HG02870 (cell line): ENCODE measurements around the gene KLF5.
"Not testable (repeated sequence)": the region's sequence is repeated elsewhere in the genome, so short reads cannot be mapped to it uniquely, and the experiment has no call there.

ENCODE experiments used
- ATAC-seq: cut with Tn5 transposase; IDR thresholded peaks from one replicate; pipeline ENCODE4 v1.9.1; 2021; ENCODE audit warnings: mild to moderate bottlenecking, moderate library complexity; ENCODE audit not compliant: unreplicated experiment

The KLF5 gene

GRCh38 chr13:73058736-73059459, at the start of gene KLF5:
Gene KLF5, plus strand, starts transcription at chr13:73059005. Its CDS starts 323 bp downstream, at chr13:73059328.
- ATAC-seq = peak; percentile 96

GRCh38 chr13:73011751-73012150, 47.1 kb upstream of the KLF5 start:
- no peak for ATAC-seq

GRCh38 chr13:73015805-73016204, 43.0 kb upstream of the KLF5 start:
- ATAC-seq = no peak

- ATAC-seq = no peak
Observed at GRCh38 chr13:73018336-73018735, 40.5 kb upstream of the KLF5 start.

DNA sequence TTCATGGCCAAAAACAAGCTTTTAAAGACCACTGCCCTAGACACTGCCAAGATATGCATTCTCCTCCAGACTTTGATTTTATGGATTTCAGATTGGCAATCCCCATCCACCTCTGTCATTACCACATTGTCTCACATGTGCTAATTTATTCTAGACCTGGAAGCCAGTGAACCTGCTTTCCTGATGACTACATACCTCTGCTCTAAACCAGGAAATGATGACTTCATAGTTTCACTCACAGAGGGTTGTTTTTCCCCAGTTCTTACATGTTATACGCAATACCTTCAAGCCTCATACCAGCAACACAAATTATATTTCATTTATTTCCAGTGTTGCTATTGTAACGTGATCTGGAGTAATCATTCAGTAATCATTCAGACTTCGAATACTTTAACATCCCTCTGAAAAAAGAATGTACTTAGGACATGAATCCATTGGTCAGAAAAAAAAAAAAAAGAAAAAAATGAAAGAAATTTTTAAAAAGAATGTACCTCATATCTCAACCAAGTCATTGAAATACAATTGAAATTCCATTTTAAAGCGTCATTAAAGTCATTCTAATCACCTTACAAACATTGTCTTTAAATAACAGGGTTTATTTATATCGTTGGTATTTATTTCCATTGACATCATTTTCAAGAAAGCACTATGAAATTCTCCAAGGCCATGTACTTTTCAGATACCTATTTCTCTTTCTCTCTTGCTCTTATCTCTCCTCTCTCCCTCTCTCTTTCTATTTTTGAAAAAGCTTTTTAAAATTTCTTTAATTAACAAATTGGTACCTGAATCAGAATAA, 33.4 kb upstream of the KLF5 start:
- ATAC-seq = no peak

DNA sequence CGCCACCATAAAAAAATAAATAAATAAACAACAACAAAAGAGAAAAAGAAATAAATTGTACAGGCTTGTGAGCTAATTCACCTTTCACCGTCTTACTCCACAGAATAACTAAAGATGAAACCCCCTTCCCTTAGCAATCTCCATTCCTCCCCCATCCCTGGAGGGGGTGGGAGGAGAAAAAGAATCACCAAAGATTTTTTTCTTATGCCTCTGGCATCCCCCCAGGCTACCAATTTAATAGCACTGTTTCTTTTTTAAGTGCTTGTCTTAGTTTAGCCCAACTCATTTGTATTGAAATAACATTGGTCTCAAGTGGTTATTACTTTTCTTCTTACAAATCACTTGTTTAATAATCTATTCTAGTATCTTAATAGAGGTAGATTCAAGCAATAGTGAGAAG, 23.9 kb upstream of the KLF5 start:
- no peak for ATAC-seq

GRCh38 chr13:73035660-73036059, 23.1 kb upstream of the KLF5 start:
- ATAC-seq = no peak

DNA sequence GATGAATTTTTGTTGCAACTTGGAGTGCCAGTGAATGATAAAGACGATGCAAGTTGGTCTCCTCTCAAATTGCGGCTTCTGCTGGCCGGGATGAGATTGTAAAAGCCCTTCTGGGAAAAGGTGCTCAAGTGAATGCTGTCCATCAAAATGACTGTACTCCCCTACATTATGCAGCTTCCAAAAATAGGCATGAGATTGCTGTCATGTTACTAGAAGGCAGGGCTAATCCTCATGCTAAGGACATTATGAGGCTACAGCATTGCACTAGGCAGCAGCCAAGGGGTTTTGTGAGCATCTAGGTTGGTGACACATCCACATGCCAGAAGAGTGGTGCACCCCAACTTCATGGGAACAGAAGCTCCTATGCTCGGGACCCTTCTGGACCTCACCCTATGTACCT, 22.2 kb upstream of the KLF5 start:
- ATAC-seq = no peak

DNA sequence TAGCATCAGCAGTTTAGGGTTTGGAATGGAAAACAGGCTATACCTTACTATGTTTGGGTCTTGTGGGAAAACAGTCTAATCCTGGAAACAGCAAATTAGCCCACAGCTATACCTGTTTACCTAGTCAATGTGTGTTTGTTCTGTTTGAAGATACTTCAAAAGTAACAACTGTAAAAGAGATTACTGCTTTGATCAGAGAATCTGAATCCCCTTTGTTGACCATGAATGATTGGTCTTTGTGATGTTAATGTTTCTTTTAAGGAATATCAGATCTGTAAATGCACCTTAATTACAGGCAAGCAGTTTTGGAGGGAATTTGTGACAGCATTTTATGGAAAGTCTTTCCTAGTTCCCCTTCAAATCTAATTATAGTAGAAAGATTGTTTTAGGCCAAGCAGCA, 20.7 kb upstream of the KLF5 start:
- ATAC-seq = no peak

DNA sequence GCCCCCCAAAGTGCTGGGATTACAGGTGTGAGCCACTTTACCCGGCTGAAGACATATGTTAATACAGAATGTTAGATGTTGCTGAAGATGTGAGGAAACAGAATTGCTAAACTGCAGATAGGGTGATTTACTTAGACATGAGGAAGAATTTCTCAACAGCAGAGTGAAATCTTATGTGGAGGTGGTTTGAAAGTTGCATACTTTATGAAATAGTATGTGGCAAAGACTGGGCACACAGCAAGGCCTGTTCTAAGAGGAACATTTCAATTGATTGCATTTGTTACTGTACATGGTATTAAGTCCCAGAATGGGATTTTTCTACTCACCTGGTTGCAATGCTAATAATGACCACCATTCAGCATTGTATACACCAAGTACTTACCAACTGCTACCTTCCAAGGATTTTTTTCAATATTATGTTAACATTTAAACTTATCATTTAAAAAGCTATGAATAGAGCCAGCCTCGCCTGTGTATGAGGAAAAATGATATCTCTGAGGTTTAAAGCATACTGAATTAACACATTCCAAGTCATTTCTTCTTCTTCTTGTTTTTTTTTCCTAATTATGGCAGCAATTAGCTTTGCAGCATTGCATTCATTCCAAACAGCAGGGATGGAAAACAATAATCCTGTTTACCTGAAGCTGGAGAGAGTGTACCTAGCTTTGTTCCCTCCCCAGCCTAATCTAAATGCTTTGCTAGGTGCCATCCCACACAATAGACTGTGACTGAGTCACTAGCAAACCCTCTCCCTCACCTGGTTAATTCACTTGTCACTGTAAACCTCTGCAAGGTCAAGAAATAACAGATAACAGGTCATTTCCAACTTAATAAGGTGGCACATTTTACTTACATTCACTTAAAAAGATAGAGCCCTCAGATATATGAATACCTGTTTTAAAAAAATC, 19.4 kb upstream of the KLF5 start:
- no peak for ATAC-seq

DNA sequence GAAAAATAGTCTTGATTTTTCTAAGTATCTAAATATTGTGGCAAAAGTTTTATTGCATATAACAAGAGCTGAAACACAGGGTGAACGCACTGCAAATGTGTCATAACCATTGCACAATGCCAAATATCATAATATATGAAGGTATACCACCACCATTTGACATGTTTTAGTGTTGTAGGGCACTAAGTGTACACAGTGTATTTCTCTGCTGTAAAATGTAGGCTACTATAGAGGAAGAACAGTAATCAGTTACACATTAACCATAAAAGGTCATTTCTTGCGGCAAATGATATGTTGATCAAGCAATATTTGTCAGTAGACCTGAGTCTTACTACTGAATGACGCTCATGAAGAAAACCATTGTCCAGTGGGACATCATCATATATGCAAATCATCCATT, 18.3 kb upstream of the KLF5 start:
- no peak for ATAC-seq

GRCh38 chr13:73040968-73041596, 17.7 kb upstream of the KLF5 start:
- no peak for ATAC-seq

- ATAC-seq = no peak
Observed at GRCh38 chr13:73045031-73045430, 13.8 kb upstream of the KLF5 start.

DNA sequence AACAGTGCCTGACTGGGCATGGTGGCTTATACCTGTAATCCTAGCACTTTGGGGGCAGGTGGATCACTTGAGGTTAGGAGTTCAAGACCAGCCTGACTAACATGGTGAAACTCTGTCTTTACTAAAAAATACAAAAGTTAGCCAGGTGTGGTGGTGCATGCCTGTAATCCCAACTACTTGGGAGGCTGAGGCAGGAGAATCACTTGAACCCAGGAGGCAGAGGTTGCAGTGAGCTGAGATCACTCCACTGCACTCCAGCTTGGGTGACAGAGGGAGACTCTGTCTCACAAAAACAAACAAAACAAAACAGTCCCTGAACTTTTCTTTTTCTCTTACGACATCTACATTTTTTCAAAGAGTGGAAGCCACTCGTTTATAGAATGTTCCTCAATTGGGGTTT, 10.2 kb upstream of the KLF5 start:
- ATAC-seq = not testable (repeated sequence)

GRCh38 chr13:73054712-73055111, 4.1 kb upstream of the KLF5 start:
- no peak for ATAC-seq

DNA sequence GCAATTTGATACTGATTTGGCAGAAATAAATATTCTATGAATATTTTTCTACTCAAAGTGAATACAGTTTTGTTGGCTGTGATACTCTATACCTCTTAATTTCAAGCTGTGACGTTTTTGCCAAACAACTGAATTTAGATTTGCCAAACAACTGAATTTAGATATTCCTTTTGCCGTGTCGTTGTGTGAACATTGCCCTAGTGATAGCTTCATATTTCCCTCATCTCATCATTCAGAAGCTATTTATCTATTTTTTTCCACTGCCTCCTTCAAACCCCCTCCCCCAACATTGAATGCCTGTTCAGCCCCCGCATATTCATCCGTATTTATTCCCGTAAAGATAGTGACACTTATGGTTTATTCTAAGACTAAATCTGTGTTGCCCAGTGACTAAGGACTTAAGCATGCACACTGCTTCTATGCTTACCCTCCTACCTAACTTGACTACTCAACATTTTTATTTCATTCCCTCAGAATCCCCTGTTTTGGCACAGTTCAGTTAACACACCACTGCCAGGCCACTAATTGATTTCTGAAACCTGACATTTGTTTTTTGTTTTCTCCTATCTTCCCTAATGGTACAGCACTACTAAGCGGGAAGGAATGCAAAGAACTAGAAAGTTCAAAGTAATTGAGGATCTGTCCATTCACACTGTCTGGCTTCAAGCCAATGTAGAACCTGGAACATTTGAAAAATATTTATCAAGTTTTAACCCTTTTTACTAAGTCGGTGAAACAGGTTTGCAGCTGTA, 2.8 kb upstream of the KLF5 start:
- ATAC-seq = no peak

- no peak for ATAC-seq
Observed at GRCh38 chr13:73056565-73056962, 2.2 kb upstream of the KLF5 start.

DNA sequence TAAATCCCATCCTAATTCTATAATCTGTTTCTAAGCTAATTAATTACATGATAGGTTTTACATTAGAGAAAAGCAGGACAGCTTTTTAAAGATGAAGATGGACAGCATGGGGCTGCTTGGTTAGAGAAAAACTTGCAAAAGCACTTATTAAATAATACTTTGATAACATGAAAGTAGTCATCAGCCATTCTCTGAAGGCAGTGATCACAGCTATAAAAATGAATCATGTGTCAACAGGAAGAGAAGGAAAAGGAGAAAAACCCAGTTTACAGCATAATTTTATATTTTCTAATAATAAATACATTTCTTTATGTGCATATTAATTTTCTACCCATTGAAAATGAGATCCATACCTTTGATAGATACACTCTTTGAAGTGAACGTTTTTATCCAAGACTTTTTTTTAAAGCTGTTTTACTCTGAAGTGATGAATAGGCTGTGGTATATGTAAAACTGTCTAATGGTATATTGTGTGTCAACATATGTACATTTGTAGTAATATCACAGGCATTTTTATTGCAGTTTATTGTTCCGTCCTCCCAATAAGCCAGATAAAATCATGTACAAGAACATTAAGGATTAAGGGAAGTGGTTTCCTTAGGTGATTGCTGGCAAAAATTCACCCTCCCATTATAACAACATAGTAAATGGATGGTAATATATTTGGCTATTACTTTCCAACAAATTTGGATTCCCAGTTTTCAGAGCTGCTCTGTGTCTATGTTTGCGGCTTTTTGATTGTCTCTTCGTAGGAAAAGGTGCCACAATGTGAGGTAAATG, 1.3 kb upstream of the KLF5 start:
- no peak for ATAC-seq

DNA sequence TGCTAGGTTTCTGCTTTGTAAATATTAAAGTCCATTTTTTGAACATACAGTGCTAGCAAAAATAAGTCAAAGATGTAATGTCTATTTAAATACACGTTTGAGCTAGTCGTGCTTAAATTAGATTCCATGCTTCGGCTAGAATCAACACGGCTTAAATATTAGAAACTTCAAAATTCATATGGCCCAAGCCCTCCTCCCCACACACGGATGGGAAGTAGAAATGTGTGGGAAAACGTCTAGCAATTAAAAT, 816 bp upstream of the KLF5 start:
- no peak for ATAC-seq

- peak; percentile 16 for ATAC-seq
Observed at GRCh38 chr13:73058432-73058735, 421 bp upstream of the KLF5 start.
